A549 (cell line): ENCODE results near the gene SLTM. TPM values are rescaled to one million over a fixed set of nuclear protein-coding genes. Genes with fewer than 3 reads are reported as not detected.
A peak's percentile ranks its signal among the peaks of the same experiment; 100 is the strongest.

Experiments
- ATAC-seq, 2 experiments: fragments of 200-7000 bp in 1 of 2; fragments of >200 bp in 1 of 2; cut with Nextera tagmentation in 1 of 2; cut with Tn5 transposase in 1 of 2; 3 replicates each; pipeline versions ENCODE4 v1.8.0 to v1.9.1; 2018 to 2020; ENCODE audit warnings: mild to moderate bottlenecking in 1 of 2, moderate library complexity in 1 of 2
- CTCF ChIA-PET: fragments of 300-600 bp; sonication (Branson Sonifier 250); formaldehyde crosslinking; extraction: SDS; loops from one replicate; lab custom pipeline; 2021; ENCODE audit warnings: antibody characterized with exemption, inconsistent platforms; lab: Yijun Ruan, JAX
- POLR2A ChIA-PET: fragments of 350-600 bp; formaldehyde crosslinking; extraction: SDS; loops from one replicate; lab custom pipeline; 2021; ENCODE audit warnings: antibody characterized with exemption, inconsistent platforms; lab: Yijun Ruan, JAX
- DNase-seq, 2 experiments: peaks; one replicate each; pipeline versions ENCODE4 v3.0.0 to v3.0.0-alpha.2; 2011 to 2016; ENCODE audit warnings: low read depth in 1 of 2, low spot score in 1 of 2
- FAIRE-seq: peaks from 2 replicates; lab custom pipeline; 2011; peaks lifted over from hg19 to GRCh38; lab: Jason Lieb, UNC
- H3K27ac ChIP-seq, 2 experiments: fragments of >200 bp; sonication (Bioruptor Twin); formaldehyde crosslinking; 3 replicates each; pipeline ENCODE4 v1.5.1; 2016 to 2017
- H3K4me1 ChIP-seq: fragments of >200 bp; sonication (Bioruptor Twin); formaldehyde crosslinking; 3 replicates; pipeline ENCODE4 v1.6.1; 2016
- H3K4me2 ChIP-seq: fragments of >200 bp; sonication (Bioruptor Twin); formaldehyde crosslinking; 3 replicates; pipeline ENCODE4 v1.6.1; 2016
- H3K4me3 ChIP-seq: fragments of >200 bp; sonication (Bioruptor Twin); formaldehyde crosslinking; 3 replicates; pipeline ENCODE4 v1.5.1; 2016
- H3K9me3 ChIP-seq: fragments of >200 bp; sonication (Bioruptor Twin); formaldehyde crosslinking; 3 replicates; pipeline ENCODE4 v1.6.1; 2016
- BCL3 ChIP-seq: fragments of >200 bp; sonication (Bioruptor Twin); formaldehyde crosslinking; IDR thresholded peaks from 3 replicates; pipeline ENCODE4 v1.6.1; 2016
- CEBPB ChIP-seq, 2 experiments: fragments of >200 bp in 1 of 2; sonication (Bioruptor Twin) in 1 of 2; formaldehyde crosslinking in 1 of 2; IDR thresholded peaks; 2 replicates each; pipeline ENCODE4 v1.6.1; 2012 to 2016
- CHD2 ChIP-seq: fragments of 150-350 bp; IDR thresholded peaks from 2 replicates; pipeline ENCODE4 v1.6.1; 2014; ENCODE audit warnings: low read length; ENCODE audit not compliant: partially characterized antibody
- CHD4 ChIP-seq: fragments of 200-600 bp; sonication (generic); IDR thresholded peaks from 2 replicates; pipeline ENCODE4 v1.6.1; 2016; ENCODE audit warnings: antibody characterized with exemption, mild to moderate bottlenecking, borderline replicate concordance
- E2F6 ChIP-seq: IDR thresholded peaks from 2 replicates; pipeline ENCODE4 v1.6.1; 2012; ENCODE audit warnings: low read depth, borderline replicate concordance
- EHF ChIP-seq: fragments of 250-450 bp; sonication (Bioruptor Pico); IDR thresholded peaks from 2 replicates; pipeline ENCODE4 v1.5.0; 2020; ENCODE audit warnings: mild to moderate bottlenecking
- ELK1 ChIP-seq: fragments of 150-350 bp; IDR thresholded peaks from 2 replicates; pipeline ENCODE4 v1.6.1; 2014; ENCODE audit warnings: low read depth, mild to moderate bottlenecking, low read length
- FOSL2 ChIP-seq, 2 experiments: fragments of 450-650 bp in 1 of 2; fragments of >200 bp in 1 of 2; sonication (Bioruptor Twin) in 1 of 2; formaldehyde crosslinking; IDR thresholded peaks; 2 replicates each; pipeline versions ENCODE4 v1.5.0 to v1.6.1; 2016 to 2020; ENCODE audit warnings: mild to moderate bottlenecking in 1 of 2, moderate library complexity in 1 of 2
- GATA3 ChIP-seq: IDR thresholded peaks from 2 replicates; pipeline ENCODE4 v1.6.1; 2012; ENCODE audit warnings: borderline replicate concordance
- HDAC2 ChIP-seq: fragments of 200-600 bp; sonication (generic); IDR thresholded peaks from 2 replicates; pipeline ENCODE4 v1.6.1; 2016
- HOXB5 ChIP-seq: fragments of 250-450 bp; sonication (Bioruptor Pico); IDR thresholded peaks from 2 replicates; pipeline ENCODE4 v1.5.0; 2020; ENCODE audit warnings: mild to moderate bottlenecking, moderate library complexity
- KDM1A ChIP-seq: fragments of 200-600 bp; sonication (generic); IDR thresholded peaks from 2 replicates; pipeline ENCODE4 v1.6.1; 2016; ENCODE audit warnings: low read depth, mild to moderate bottlenecking
- PBX3 ChIP-seq: IDR thresholded peaks from 2 replicates; pipeline ENCODE4 v1.6.1; 2012
- POLR2A ChIP-seq: IDR thresholded peaks from 2 replicates; pipeline ENCODE4 v1.6.1; 2012; ENCODE audit warnings: mild to moderate bottlenecking, low read length
- RAD21 ChIP-seq, 2 experiments: fragments of >200 bp in 1 of 2; sonication (Bioruptor Twin) in 1 of 2; formaldehyde crosslinking in 1 of 2; IDR thresholded peaks in 1 of 2; conservative IDR thresholded peaks in 1 of 2; 2 replicates in 1 of 2; 3 replicates in 1 of 2; pipeline ENCODE4 v1.6.1; 2012 to 2018; ENCODE audit warnings: inconsistent platforms in 1 of 2
- REST ChIP-seq: fragments of 200-600 bp; sonication (generic); IDR thresholded peaks from 2 replicates; pipeline ENCODE4 v1.6.1; 2016; ENCODE audit warnings: antibody characterized with exemption, mild to moderate bottlenecking, moderate library complexity
- RNF2 ChIP-seq: fragments of 200-600 bp; sonication (generic); IDR thresholded peaks from 2 replicates; pipeline ENCODE4 v1.6.1; 2016; ENCODE audit warnings: low read depth, mild to moderate bottlenecking, antibody characterized with exemption, moderate library complexity, borderline replicate concordance
- SMC3 ChIP-seq: fragments of >200 bp; sonication (Bioruptor Twin); formaldehyde crosslinking; IDR thresholded peaks from 3 replicates; pipeline ENCODE4 v1.6.1; 2018; ENCODE audit warnings: inconsistent platforms
- ZNF302 ChIP-seq: fragments of 250-450 bp; sonication (Bioruptor Pico); IDR thresholded peaks from 2 replicates; pipeline ENCODE4 v1.9.0; 2021; ENCODE audit warnings: inconsistent platforms, mild to moderate bottlenecking, moderate library complexity
- WGBS: methylation state at CpG from one replicate; pipeline ENCODE4 v1.1.6; 2017; ENCODE audit errors: missing lambda C conversion rate; 5-methylcytosine and 5-hydroxymethylcytosine counted together
- polyA plus RNA-seq, 4 experiments: library from polyadenylated mRNA; depleted of rRNA in 3 of 4; stranded (reverse); fragments of >200 nt; fragmentation: RNase III in 1 of 4; extraction: RNeasy Plus Mini Kit Qiagen cat#74134 plus additional on column Dnase treatment in 1 of 4; gene quantifications; 2 replicates in 3 of 4; 3 replicates in 1 of 4; pipeline ENCODE4 v1.2.3, GENCODE V29; 2011 to 2017

The SLTM gene
- polyA plus RNA-seq, 2 of the 4 experiments (the other 2 are of a cell fraction) = 93.5 to 133 TPM

GRCh38 chr15:58924327-58924726 is 9.2 kb downstream of the SLTM start:
- Histone ChIP-seq H3K4me2 (peak overlapping the region; percentile 16; the same call in 1 of the 3 replicates), H3K27ac (no peak overlapping the region), H3K4me3 (no peak overlapping the region), H3K4me1 (peaks cover 9% of the 10 kb centered on the region; the same call in 2 of the 3 replicates), H3K9me3 (no peaks in the 10 kb centered on the region)
- WGBS = 58% methylated on average over 2 of the region's 2 CpGs
- ATAC-seq = no peak
- CTCF ChIA-PET = interaction anchor here (0.9 to 1.0 kb wide), 2 partner anchors 9 kb away, joined by 3 read pairs; no protein-coding TSS in a partner anchor
- TF ChIP-seq CEBPB (IDR thresholded peaks at IDR 0.05) (peak; percentile 84 to 85), KDM1A (no peak), ZNF302 (CRISPR knock-in tag) (no peak), REST (no peak)
- POLR2A ChIA-PET = interaction anchor here (0.7 kb wide), 1 partner anchor 780 kb away, joined by 3 read pairs; no protein-coding TSS in a partner anchor
- DNase-seq = no peak
- no peak for FAIRE-seq

DNA sequence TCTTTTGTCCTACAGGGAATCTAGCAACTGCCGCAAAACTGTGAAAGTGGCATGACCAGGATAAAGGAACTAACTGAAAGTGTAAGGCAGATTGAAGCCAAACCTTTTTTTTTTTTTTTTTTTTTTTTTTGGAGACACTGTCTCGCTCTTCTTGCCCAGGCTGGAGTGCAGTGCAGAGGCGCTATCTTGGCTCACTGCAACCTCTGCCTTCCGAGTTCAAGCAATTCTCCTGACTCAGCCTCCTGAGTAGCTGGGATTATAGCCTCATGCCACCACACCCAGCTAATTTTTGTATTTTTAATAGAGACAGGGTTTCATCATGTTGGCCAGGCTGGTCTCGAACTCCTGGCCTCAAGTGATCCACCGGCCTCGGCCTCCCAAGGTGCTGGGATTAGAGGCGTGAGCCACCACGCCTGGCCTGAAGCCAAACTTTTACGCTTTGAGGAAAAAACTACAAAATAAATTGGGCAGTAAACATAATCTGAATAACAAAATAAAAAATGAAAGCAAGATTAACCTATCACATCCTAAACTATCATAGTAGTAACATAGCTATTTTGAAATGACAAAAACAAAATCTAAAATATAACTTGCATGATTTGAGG is 9.7 kb downstream of the SLTM start:
- Histone ChIP-seq H3K27ac (no peak overlapping the region), H3K9me3 (no peaks in the 10 kb centered on the region), H3K4me3 (no peak overlapping the region), H3K4me1 (peaks cover 9% of the 10 kb centered on the region; the same call in 2 of the 3 replicates), H3K4me2 (no peak overlapping the region; the same call in 2 of the 3 replicates)
- FAIRE-seq (no peak), DNase-seq (no peak), ATAC-seq (0 out of 6 replicates have a peak, but pooled peaks of 1 of the 2 experiments have one; percentile 24)
- WGBS = 91% methylated on average over 10 of the region's 10 CpGs
- ChIA-PET POLR2A (no interaction called here), CTCF (interaction anchor here (0.6 to 1.0 kb wide), 3 partner anchors 9 to 92 kb away, joined by 3 read pairs; no protein-coding TSS in a partner anchor)
- TF ChIP-seq SMC3 (no peak), HDAC2 (no peak), RNF2 (no peak), GATA3 (no peak), RAD21 (conservative IDR thresholded peaks at IDR 0.05 in 1 of 2, IDR thresholded peaks at IDR 0.05 in 1 of 2) (no peak), REST (no peak), PBX3 (no peak), HOXB5 (no peak), E2F6 (no peak), BCL3 (no peak), CHD4 (no peak), FOSL2 (IDR thresholded peaks at IDR 0.05) (no peak), FOSL2 (CRISPR knock-in tag; IDR thresholded peaks at IDR 0.05) (no peak), CHD2 (no peak), ELK1 (no peak), POLR2A (no peak), EHF (CRISPR knock-in tag) (no peak)
